Uterus (tissue), 4 donors: Measurements from ENCODE around the gene BATF3. TPM values are rescaled to one million over a fixed set of nuclear protein-coding genes. Genes with fewer than 3 reads are reported as not detected.
"Not testable (repeated sequence)": the region's sequence is repeated elsewhere in the genome, so short reads cannot be mapped to it uniquely, and the experiment has no call there.

ENCODE experiments used
- DNase-seq, 2 donors: peaks; one replicate each; pipeline ENCODE4 v3.0.0-alpha.2; 2019 to 2020
- H3K27ac ChIP-seq, 2 donors: fragments of 200-600 bp; sonication (generic); 1 replicate in 1 of 2; 2 replicates in 1 of 2; pipeline ENCODE4 v1.5.1; 2016 to 2018
- H3K27me3 ChIP-seq, 2 donors: fragments of 200-600 bp; sonication (generic); one replicate each; pipeline ENCODE4 v1.5.1; 2018 to 2019; ENCODE audit warnings: control low read depth in 1 of 2
- H3K36me3 ChIP-seq, 2 donors: fragments of 200-600 bp; sonication (generic); one replicate each; pipeline ENCODE4 v1.5.1; 2019; ENCODE audit warnings: control low read depth in 1 of 2
- H3K4me1 ChIP-seq, 2 donors: fragments of 200-600 bp; sonication (generic); one replicate each; pipeline ENCODE4 v1.5.1; 2018 to 2019; ENCODE audit warnings: control low read depth in 1 of 2
- H3K4me3 ChIP-seq, 2 donors: fragments of 200-600 bp; sonication (generic); 1 replicate in 1 of 2; 2 replicates in 1 of 2; pipeline ENCODE4 v1.5.1; 2018 to 2019; ENCODE audit warnings: mild to moderate bottlenecking in 1 of 2
- H3K9me3 ChIP-seq, 2 donors: fragments of 200-600 bp; sonication (generic); one replicate each; pipeline ENCODE4 v1.5.1; 2019; ENCODE audit warnings: control low read depth in 1 of 2
- CTCF ChIP-seq, 4 experiments: fragments of 200-600 bp in 2 of 4; fragments of 450-650 bp in 2 of 4; sonication (generic) in 2 of 4; IDR thresholded peaks; one replicate each; pipeline ENCODE4 v1.5.1; 2016 to 2019; ENCODE audit warnings: antibody characterized with exemption in 4 of 4, mild to moderate bottlenecking in 2 of 4, moderate library complexity in 1 of 4
- POLR2A ChIP-seq, 2 donors: fragments of 450-650 bp; IDR thresholded peaks; one replicate each; pipeline ENCODE4 v1.6.1; 2016; ENCODE audit warnings: antibody characterized with exemption in 2 of 2, mild to moderate bottlenecking in 1 of 2, moderate library complexity in 1 of 2
- intact Hi-C: fragments of 100-400 bp; cut with DNase I; formaldehyde crosslinking; loops from one replicate; pipeline ENCODE4 v1.15.1; 2023; ENCODE audit warnings: low total_unique reads
- total RNA-seq, 4 donors: library from RNA; depleted of rRNA in 3 of 4; stranded (reverse); fragments of >200 nt in 3 of 4; gene quantifications; one replicate each; pipeline versions ENCODE4 v1.1.0 to v1.2.4, GENCODE V29; 2014 to 2023
- donor health status: DM: yes; HTN: yes; CAD: no.

Gene BATF3
- total RNA-seq, 4 donors from 2014 or later: 3.0 to 10.3 (median 3.5) TPM; not detected in 1

- H3K36me3 ChIP-seq: no peaks in the 10 kb centered on the region
- intact Hi-C loops: no loop called here
Observed at GRCh38 chr1:212644866-212645545, 54.6 kb downstream of the BATF3 start.

GRCh38 chr1:212643877-212644276, 55.8 kb downstream of the BATF3 start:
- Histone ChIP-seq H3K27me3 (no peaks in the 10 kb centered on the region), H3K9me3 (no peaks in the 10 kb centered on the region), H3K36me3 (no peaks in the 10 kb centered on the region), H3K4me1 (no peaks in the 10 kb centered on the region), H3K4me3 (no peak overlapping the region), H3K27ac (no peak overlapping the region)
- TF ChIP-seq CTCF (IDR thresholded peaks at IDR 0.05) (no peak), POLR2A (IDR thresholded peaks at IDR 0.05) (no peak)
- intact Hi-C loops: no loop called here
- DNase-seq: no peak

More at GRCh38 chr1:212644866-212645545, 54.6 kb downstream of the BATF3 start:
- Histone ChIP-seq H3K9me3 (no peaks in the 10 kb centered on the region), H3K27me3 (no peaks in the 10 kb centered on the region), H3K4me3 (no peak overlapping the region), H3K27ac (no peak overlapping the region), H3K4me1 (no peaks in the 10 kb centered on the region)
- TF ChIP-seq CTCF (IDR thresholded peaks at IDR 0.05) (no peak), POLR2A (IDR thresholded peaks at IDR 0.05) (no peak)
- no peak for DNase-seq

- intact Hi-C loops: no loop called here
- no peak overlapping the region for H3K4me3 ChIP-seq
- H3K27ac ChIP-seq: no peak overlapping the region
- H3K4me1 ChIP-seq: no peaks in the 10 kb centered on the region
- DNase-seq: no peak
- no peaks in the 10 kb centered on the region for H3K27me3 ChIP-seq
- H3K36me3 ChIP-seq: no peaks in the 10 kb centered on the region
- H3K9me3 ChIP-seq: no peaks in the 10 kb centered on the region
- TF ChIP-seq CTCF (IDR thresholded peaks at IDR 0.05): no peak
- TF ChIP-seq POLR2A (IDR thresholded peaks at IDR 0.05): no peak
Observed at GRCh38 chr1:212641956-212642355, 57.7 kb downstream of the BATF3 start.

- Histone ChIP-seq H3K27ac (no peak overlapping the region), H3K4me3 (no peak overlapping the region), H3K36me3 (no peaks in the 10 kb centered on the region), H3K4me1 (no peaks in the 10 kb centered on the region), H3K9me3 (no peaks in the 10 kb centered on the region), H3K27me3 (no peaks in the 10 kb centered on the region)
- no peak for DNase-seq
- TF ChIP-seq POLR2A (IDR thresholded peaks at IDR 0.05): no peak
- TF ChIP-seq CTCF (IDR thresholded peaks at IDR 0.05): no peak
- intact Hi-C loops: no loop called here
Observed at GRCh38 chr1:212640223-212640878, 59.3 kb downstream of the BATF3 start.

GRCh38 chr1:212639524-212639923, 60.1 kb downstream of the BATF3 start:
- H3K4me1 ChIP-seq, intact Hi-C loops, H3K36me3 ChIP-seq, H3K27me3 ChIP-seq, H3K9me3 ChIP-seq, H3K27ac ChIP-seq, DNase-seq, H3K4me3 ChIP-seq: not testable (repeated sequence)
